ENCODE data around the gene TENT5C. TPM values are rescaled to one million over a fixed set of nuclear protein-coding genes. Genes with fewer than 3 reads are reported as not detected.

TENT5C gene
- total and polyA plus RNA-seq, 2 of the 8 experiments (the other 6 are each of a cell fraction or from before 2014, with no cell fraction given) = 0.38 to 0.99 TPM

DNA sequence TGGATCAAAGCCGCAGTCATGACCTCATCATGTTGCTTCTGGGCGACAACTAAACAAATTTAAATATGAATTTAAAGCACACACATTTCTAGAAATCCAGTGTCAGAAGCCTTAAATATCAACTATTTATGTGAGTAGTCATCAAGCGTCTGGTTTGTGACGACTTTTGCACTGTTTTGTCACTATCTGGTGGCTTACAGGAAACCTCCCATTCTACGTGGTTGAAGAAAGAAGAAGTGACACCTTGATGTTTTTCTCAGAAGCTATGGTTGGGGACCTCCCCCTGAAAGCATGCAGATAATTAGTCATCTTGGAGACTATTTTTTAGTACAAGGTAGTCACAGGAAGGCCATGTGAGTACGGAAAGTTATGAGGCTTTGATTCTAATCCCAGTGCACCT is 58.5 kb downstream of the TENT5C start:
- H2BK120ac ChIP-seq (replicated peaks; ENCODE audit: low read depth, low read length) = no peak overlapping the region
- no peak overlapping the region for H3K4me3 ChIP-seq (ENCODE audit: extremely low read depth in 1 of 4, insufficient read depth in 2 of 4, low read depth in 3 of 4, low read length in 4 of 4)
- H3K56ac ChIP-seq (replicated peaks; ENCODE audit: insufficient read length, low read depth, low read length) = no peak overlapping the region
- H2AFZ ChIP-seq (ENCODE audit: low read length) = no peak overlapping the region
- no peak overlapping the region for H3K23ac ChIP-seq (ENCODE audit: insufficient read length)
- CTCF ChIA-PET (ENCODE audit: partially characterized antibody) = no interaction called here
- H2AK5ac ChIP-seq (ENCODE audit: low read depth, low read length) = no peak overlapping the region
- H4K20me1 ChIP-seq (replicated peaks in 1 of 2; ENCODE audit: control insufficient read depth in 1 of 2, insufficient read depth in 2 of 2, low read length in 2 of 2) = no peaks in the 10 kb centered on the region
- H2BK12ac ChIP-seq (ENCODE audit: low read depth, low read length) = no peak overlapping the region
- H3K27me3 ChIP-seq (replicated peaks in 1 of 4; ENCODE audit: control insufficient read depth in 3 of 4, extremely low read depth in 1 of 4, insufficient read depth in 3 of 4, low read length in 3 of 4) = peaks cover 0 to 1% (median 0%) of the 10 kb centered on the region in 4 experiments; a peak in 1 of 7 replicates
- no peak overlapping the region for H3K18ac ChIP-seq (ENCODE audit: extremely low read depth, low read length)
- no peak overlapping the region for H4K5ac ChIP-seq (ENCODE audit: insufficient read length, low read depth, low read length)
- H3K9me3 ChIP-seq (ENCODE audit: insufficient read depth in 2 of 2, low read depth in 1 of 2, low read length in 1 of 2) = peaks cover 2 to 3% of the 10 kb centered on the region in 2 experiments; a peak in 2 of 4 replicates
- no peak overlapping the region for H4K91ac ChIP-seq (replicated peaks; ENCODE audit: insufficient read length, low read length)
- H2BK5ac ChIP-seq (ENCODE audit: low read depth, low read length) = no peak overlapping the region
- no peaks in the 10 kb centered on the region for H3K36me3 ChIP-seq (ENCODE audit: control insufficient read depth in 2 of 4, insufficient read depth in 4 of 4, low read length in 3 of 4)
- 90% methylated on average over 6 of the region's 6 CpGs; no CpG with 5 or more reads in 1 of the 2 experiments for WGBS, 2 experiments (ENCODE audit: extremely low coverage in 1 of 2, insufficient coverage in 1 of 2, insufficient read length in 1 of 2, insufficient replicate concordance in 2 of 2, low coverage in 1 of 2, low lambda C conversion rate in 2 of 2, missing lambda C conversion rate in 1 of 2)
- no peaks in the 10 kb centered on the region for H3K79me2 ChIP-seq (ENCODE audit: control insufficient read depth in 1 of 2, insufficient read depth in 2 of 2, low read length in 2 of 2)
- H3K9ac ChIP-seq (replicated peaks in 1 of 4; ENCODE audit: extremely low read depth in 1 of 4, low read depth in 3 of 4, low read length in 3 of 4) = no peak overlapping the region
- no peak for FAIRE-seq
- POLR2A ChIA-PET (ENCODE audit: partially characterized antibody) = no interaction called here
- no peak overlapping the region for H3K4ac ChIP-seq (replicated peaks; ENCODE audit: insufficient read length, low read depth, low read length)
- no peak overlapping the region for H3K4me2 ChIP-seq (ENCODE audit: insufficient read depth in 1 of 2, low read depth in 2 of 2, low read length in 2 of 2)
- H3K79me1 ChIP-seq (ENCODE audit: low read depth, low read length) = no peaks in the 10 kb centered on the region
- no peak overlapping the region for H2BK15ac ChIP-seq (ENCODE audit: low read length)
- no peaks in the 10 kb centered on the region for H3K4me1 ChIP-seq (replicated peaks in 1 of 4; ENCODE audit: control insufficient read depth in 3 of 4, insufficient read depth in 4 of 4, low read length in 3 of 4)
- H2BK20ac ChIP-seq (ENCODE audit: low read length) = no peak overlapping the region
- no peak for DNase-seq (ENCODE audit: low read depth in 1 of 2, low spot score in 2 of 2)
- H4K8ac ChIP-seq (ENCODE audit: extremely low read depth, insufficient read depth, low read length) = no peak overlapping the region
- H3K27ac ChIP-seq (ENCODE audit: low read depth, low read length) = no peak overlapping the region
- H3K14ac ChIP-seq (ENCODE audit: insufficient read length) = no peak overlapping the region
- H3K23me2 ChIP-seq (ENCODE audit: low read depth, low read length) = no peaks in the 10 kb centered on the region
- no peak for TF ChIP-seq EZH2 (IDR thresholded peaks at IDR 0.05; ENCODE audit: low read depth, low read length, severe bottlenecking)
- no peak for TF ChIP-seq HDAC2 (IDR thresholded peaks at IDR 0.05; ENCODE audit: borderline replicate concordance in 1 of 2, low read depth in 2 of 2, low read length in 2 of 2)
- TF ChIP-seq MAX (IDR thresholded peaks at IDR 0.05) = no peak
- no peak for TF ChIP-seq ZNF274 (IDR thresholded peaks at IDR 0.05; ENCODE audit: borderline replicate concordance, extremely low read depth, low read length)
- TF ChIP-seq KDM4A (IDR thresholded peaks at IDR 0.05; ENCODE audit: low read depth, low read length, severe bottlenecking) = no peak
- TF ChIP-seq E2F6 (IDR thresholded peaks at IDR 0.05) = no peak
- TF ChIP-seq ASH2L (IDR thresholded peaks at IDR 0.05; ENCODE audit: low read length) = no peak
- TF ChIP-seq SAP30 (IDR thresholded peaks at IDR 0.05; ENCODE audit: insufficient read depth, insufficient replicate concordance, low read length) = no peak
- TF ChIP-seq KDM1A (IDR thresholded peaks at IDR 0.05; ENCODE audit: borderline replicate concordance, low read length) = no peak
- TF ChIP-seq CBX8 (IDR thresholded peaks at IDR 0.05; ENCODE audit: borderline replicate concordance, low read depth, low read length) = no peak
- no peak for TF ChIP-seq FOSL1 (IDR thresholded peaks at IDR 0.05; ENCODE audit: insufficient read depth, low read depth, low read length)
- no peak for TF ChIP-seq GTF2F1 (IDR thresholded peaks at IDR 0.05; ENCODE audit: borderline replicate concordance, low read depth, low read length)
- no peak for TF ChIP-seq BRCA1 (IDR thresholded peaks at IDR 0.05; ENCODE audit: low read depth, low read length)
